GM12891 (cell line): ENCODE data around the gene LONRF2.

Experiments used
- DNase-seq: peaks from one replicate; pipeline ENCODE4 v3.0.0; 2011; ENCODE audit warnings: low spot score; ENCODE audit not compliant: insufficient read length
- FAIRE-seq: peaks from 2 replicates; lab custom pipeline; 2011; peaks lifted over from hg19 to GRCh38; lab: Jason Lieb, UNC
- PAX5 ChIP-seq: IDR thresholded peaks from 2 replicates; pipeline ENCODE4 v1.6.1; 2011; ENCODE audit warnings: low read length, moderate library complexity, mild to moderate bottlenecking; ENCODE audit not compliant: insufficient read depth, severe bottlenecking
- POLR2A ChIP-seq: IDR thresholded peaks from 2 replicates; pipeline ENCODE4 v1.6.1; 2011; ENCODE audit warnings: low read depth, low read length, control low read depth
- POLR2AphosphoS5 ChIP-seq: IDR thresholded peaks from 2 replicates; pipeline ENCODE4 v1.6.1; 2011; ENCODE audit warnings: low read depth, low read length, control low read depth
- POU2F2 ChIP-seq: IDR thresholded peaks from 2 replicates; pipeline ENCODE4 v1.6.1; 2011; ENCODE audit warnings: low read depth, mild to moderate bottlenecking, control low read depth, low read length, moderate library complexity
- SPI1 ChIP-seq: IDR thresholded peaks from 2 replicates; pipeline ENCODE4 v1.6.1; 2011; ENCODE audit warnings: low read depth, low read length, control low read depth
- TAF1 ChIP-seq: IDR thresholded peaks from 2 replicates; pipeline ENCODE4 v1.6.1; 2011; ENCODE audit warnings: low read depth, low read length, control low read depth

The LONRF2 gene

GRCh38 chr2:100268986-100269385 lies 53.3 kb downstream of the LONRF2 start:
- no peak for DNase-seq
- no peak for FAIRE-seq
- no peak for TF ChIP-seq TAF1
- no peak for TF ChIP-seq POU2F2
- TF ChIP-seq POLR2A = no peak
- no peak for TF ChIP-seq PAX5
- TF ChIP-seq POLR2AphosphoS5 = no peak
- TF ChIP-seq SPI1 = no peak

DNA sequence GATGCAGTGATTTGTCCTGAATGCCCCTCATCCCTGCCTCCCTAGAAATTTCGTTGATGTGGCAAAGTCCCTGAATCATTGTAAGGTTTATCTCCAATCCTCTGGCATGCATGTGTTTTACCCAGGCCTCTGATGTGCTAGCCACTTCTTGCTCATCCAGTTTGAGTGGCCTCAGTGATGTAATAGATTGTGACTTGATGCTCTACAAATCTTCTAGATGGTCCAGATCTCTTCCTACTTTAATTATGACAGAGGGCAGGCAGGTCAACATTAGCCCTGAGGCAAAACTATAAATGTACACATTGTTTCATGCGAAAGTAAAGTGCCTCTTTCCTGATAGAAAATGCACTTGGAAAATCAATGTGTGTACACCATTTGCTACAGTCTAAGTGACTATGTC lies 54.5 kb downstream of the LONRF2 start:
- FAIRE-seq = no peak
- no peak for DNase-seq
- TF ChIP-seq POLR2AphosphoS5 = no peak
- TF ChIP-seq POU2F2 = no peak
- TF ChIP-seq SPI1 = no peak
- TF ChIP-seq PAX5 = no peak

- FAIRE-seq = no peak
- no peak for DNase-seq
- no peak for TF ChIP-seq POLR2AphosphoS5
- TF ChIP-seq PAX5 = no peak
- no peak for TF ChIP-seq POU2F2
- no peak for TF ChIP-seq SPI1
These were observed 56.2 kb downstream of the LONRF2 start for GRCh38 chr2:100266126-100266525.

GRCh38 chr2:100265226-100265625 lies 57.1 kb downstream of the LONRF2 start:
- FAIRE-seq (no peak), DNase-seq (no peak)
- TF ChIP-seq POU2F2 (no peak), PAX5 (no peak), SPI1 (no peak), TAF1 (no peak), POLR2AphosphoS5 (no peak), POLR2A (no peak)

DNA sequence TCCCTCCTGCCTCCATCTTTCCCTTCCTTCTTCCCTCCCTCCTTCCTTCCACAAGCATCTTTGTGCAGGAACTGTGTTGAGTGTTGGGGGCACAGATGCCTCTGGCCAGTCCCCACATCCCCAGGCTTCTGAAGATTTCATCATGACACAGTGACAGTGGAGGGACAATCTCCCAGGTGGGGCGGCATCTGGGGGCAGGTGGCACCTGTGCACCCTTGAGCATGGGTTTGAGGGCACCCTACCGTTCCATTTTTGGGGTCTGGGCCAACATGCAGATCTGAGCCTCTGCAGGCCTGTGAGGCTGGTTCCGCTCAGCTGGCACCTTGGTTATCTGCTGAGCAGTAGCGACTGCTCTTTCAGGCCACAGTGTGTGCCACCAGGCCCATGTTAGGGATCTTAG lies 57.6 kb downstream of the LONRF2 start:
- FAIRE-seq = no peak
- TF ChIP-seq POLR2A (no peak), TAF1 (no peak), POU2F2 (no peak), SPI1 (no peak), POLR2AphosphoS5 (no peak), PAX5 (no peak)
- DNase-seq = no peak

- TF ChIP-seq TAF1 (no peak), POLR2AphosphoS5 (no peak), PAX5 (no peak), POU2F2 (no peak), SPI1 (no peak), POLR2A (no peak)
- FAIRE-seq (no peak), DNase-seq (no peak)
These were observed 58.2 kb downstream of the LONRF2 start for GRCh38 chr2:100264121-100264520.

DNA sequence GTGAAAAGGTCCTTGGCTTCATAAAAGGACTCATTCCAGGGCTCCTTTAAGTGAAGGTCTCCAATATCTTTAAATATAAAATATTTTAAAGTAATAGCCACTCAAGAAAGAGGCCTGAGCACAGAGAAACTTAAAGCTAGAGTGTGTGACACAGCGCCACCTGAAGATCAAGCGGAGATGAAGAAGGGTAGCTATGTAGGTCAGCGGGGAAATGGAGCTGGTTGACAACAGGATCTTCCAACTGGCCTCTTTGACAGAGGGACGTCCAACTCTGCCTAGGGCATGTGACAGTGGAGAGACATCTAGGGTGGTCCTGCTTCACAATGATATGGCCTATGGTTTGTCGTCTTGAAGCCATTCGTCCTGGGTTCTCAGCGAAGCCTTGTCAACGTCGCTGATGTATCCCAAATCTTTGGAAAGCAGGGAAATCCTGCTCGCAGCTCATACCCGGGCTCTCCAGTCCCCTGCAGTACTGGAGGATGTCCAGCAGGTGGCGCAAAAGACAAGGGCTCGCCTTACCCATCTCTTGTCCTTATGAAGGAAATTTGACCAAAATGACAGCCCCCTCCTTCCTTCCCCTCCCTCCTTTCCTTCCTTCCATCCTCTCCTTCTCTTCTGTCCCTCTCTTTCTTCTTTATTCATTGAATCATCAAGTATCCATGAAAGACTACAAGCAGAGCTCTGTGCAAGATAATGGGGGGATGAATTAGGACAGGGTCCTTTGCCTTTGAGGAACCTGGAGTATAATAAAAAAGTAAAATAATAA lies 59.6 kb downstream of the LONRF2 start:
- FAIRE-seq (peak; percentile 84), DNase-seq (peak; percentile 39)
- TF ChIP-seq TAF1 = no peak
- no peak for TF ChIP-seq POLR2AphosphoS5
- no peak; the same call in 1 of the 2 replicates for TF ChIP-seq POU2F2
- no peak for TF ChIP-seq SPI1
- TF ChIP-seq PAX5 = no peak

GRCh38 chr2:100262046-100262445 lies 60.3 kb downstream of the LONRF2 start:
- FAIRE-seq (peak; percentile 50), DNase-seq (no peak)
- no peak for TF ChIP-seq POLR2AphosphoS5
- TF ChIP-seq TAF1 = no peak
- TF ChIP-seq SPI1 = no peak
- TF ChIP-seq POLR2A = no peak
- no peak for TF ChIP-seq POU2F2
- no peak for TF ChIP-seq PAX5

DNA sequence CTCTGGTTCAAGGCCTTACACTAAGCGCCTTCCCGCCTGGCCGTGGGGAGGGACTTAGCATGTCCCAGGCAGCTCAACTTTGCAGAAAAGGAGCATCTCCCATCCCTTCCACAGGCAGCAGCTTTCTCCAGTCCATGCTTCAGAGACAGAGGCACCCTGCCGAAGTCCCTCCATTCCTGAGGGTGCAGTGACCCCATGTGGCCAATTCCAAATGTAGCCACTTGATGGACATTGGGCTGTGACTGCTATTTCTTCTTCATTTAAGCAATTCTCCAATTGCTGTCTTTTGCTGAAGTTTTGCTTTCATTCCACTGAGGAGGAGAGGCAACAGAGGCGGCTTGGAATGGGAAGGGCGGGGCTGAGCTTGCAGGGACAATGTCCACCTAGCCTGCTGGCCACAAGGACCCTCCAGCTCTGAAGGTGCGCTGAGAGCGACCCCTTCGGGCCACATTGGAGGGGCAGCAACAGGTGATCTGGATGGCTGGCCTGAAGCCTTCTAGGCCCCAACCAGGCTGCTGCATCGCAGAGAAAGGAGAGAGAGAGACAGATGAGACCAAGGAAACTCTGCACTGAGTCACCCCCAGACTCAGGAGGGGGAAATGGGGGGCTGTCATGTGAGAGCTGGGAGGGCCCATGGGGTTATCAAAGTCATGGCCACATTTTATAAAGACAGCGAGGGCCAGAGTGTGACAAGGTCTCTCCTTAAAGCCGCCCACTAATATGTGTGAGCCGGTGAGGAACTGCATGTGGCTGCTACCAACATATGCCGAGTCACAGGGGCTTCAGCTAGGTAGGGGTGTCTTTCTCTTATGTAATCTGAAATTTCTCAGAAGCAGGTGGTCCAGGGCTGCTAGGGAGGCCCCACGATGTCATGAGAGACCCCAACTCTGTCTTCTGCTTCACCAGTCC lies 61.3 kb downstream of the LONRF2 start:
- no peak for TF ChIP-seq POLR2AphosphoS5
- no peak for TF ChIP-seq SPI1
- no peak for TF ChIP-seq POU2F2
- TF ChIP-seq TAF1 = no peak
- no peak for TF ChIP-seq POLR2A
- TF ChIP-seq PAX5 = no peak
- peak; percentile 51 for DNase-seq
- peak; percentile 86 for FAIRE-seq
